ENCODE results near the gene MX2. TPM values are rescaled to one million over a fixed set of nuclear protein-coding genes. Genes with fewer than 3 reads are reported as not detected.

Gene MX2
- polyA plus RNA-seq, 10 donors = 1.1 to 3.9 (median 1.7) TPM

Other genes with a start within 250 kb of the MX2 start
- 10 to 100 TPM; 33.6 to 56.4 (median 39.8) TPM for gene BACE2, start 193.9 kb upstream of the MX2 start, polyA plus RNA-seq (ENCODE audit: insufficient read length in 10 of 10)
- gene FAM3B, start 45.2 kb upstream of the MX2 start, polyA plus RNA-seq (ENCODE audit: insufficient read length in 10 of 10) = under 1 TPM; 0.24 to 0.58 (median 0.36) TPM
- gene MX1, start 64.2 kb downstream of the MX2 start, polyA plus RNA-seq (ENCODE audit: insufficient read length in 10 of 10) = 1 to 10 TPM; 1.9 to 6.1 (median 4.0) TPM
- under 1 TPM in 3 of 10 donors, not detected in 7; 0.18 to 0.87 (median 0.25) TPM for gene TMPRSS2, start 146.1 kb downstream of the MX2 start, polyA plus RNA-seq (ENCODE audit: insufficient read length in 10 of 10)